GM21447 (cell line): ENCODE measurements around the gene DUSP5.

Experiments used
- ATAC-seq: cut with Tn5 transposase; IDR thresholded peaks from one replicate; pipeline ENCODE4 v1.9.1; 2021; ENCODE audit not compliant: unreplicated experiment

The DUSP5 gene

GRCh38 chr10:110498982-110499795 lies 1.5 kb downstream of the DUSP5 start:
- no peak for ATAC-seq

- no peak for ATAC-seq
Observed at GRCh38 chr10:110499796-110500514, 2.2 kb downstream of the DUSP5 start.

- ATAC-seq: no peak
Observed at GRCh38 chr10:110500515-110500905, 2.8 kb downstream of the DUSP5 start.

GRCh38 chr10:110501142-110501937 lies 3.6 kb downstream of the DUSP5 start:
- ATAC-seq: peak; percentile 10

GRCh38 chr10:110502072-110502845 lies 4.6 kb downstream of the DUSP5 start:
- peak; percentile 11 for ATAC-seq

GRCh38 chr10:110502851-110503301 lies 5.2 kb downstream of the DUSP5 start:
- ATAC-seq: peak; percentile 36

GRCh38 chr10:110503528-110504110 lies 5.9 kb downstream of the DUSP5 start:
- ATAC-seq: no peak

- peak; percentile 55 for ATAC-seq
Observed at GRCh38 chr10:110504111-110504735, 6.5 kb downstream of the DUSP5 start.

GRCh38 chr10:110505130-110505770 lies 7.5 kb downstream of the DUSP5 start:
- ATAC-seq: no peak

- no peak for ATAC-seq
Observed at GRCh38 chr10:110506448-110506847, 8.7 kb downstream of the DUSP5 start.

- ATAC-seq: no peak
Observed at GRCh38 chr10:110507346-110507745, 9.6 kb downstream of the DUSP5 start.

GRCh38 chr10:110508159-110508788 lies 10.6 kb downstream of the DUSP5 start:
- no peak for ATAC-seq

- no peak for ATAC-seq
Observed at GRCh38 chr10:110508806-110509544, 11.3 kb downstream of the DUSP5 start.

- ATAC-seq: no peak
Observed at GRCh38 chr10:110509560-110509959, 11.9 kb downstream of the DUSP5 start.

GRCh38 chr10:110510086-110510485 lies 12.4 kb downstream of the DUSP5 start:
- no peak for ATAC-seq

- no peak for ATAC-seq
Observed at GRCh38 chr10:110510730-110511129, 13.0 kb downstream of the DUSP5 start.

GRCh38 chr10:110511734-110512449 lies 14.2 kb downstream of the DUSP5 start:
- no peak for ATAC-seq
